ENCODE data around the gene PDE9A.
"Not testable (repeated sequence)": the region's sequence is repeated elsewhere in the genome, so short reads cannot be mapped to it uniquely, and the experiment has no call there.

PDE9A gene

DNA sequence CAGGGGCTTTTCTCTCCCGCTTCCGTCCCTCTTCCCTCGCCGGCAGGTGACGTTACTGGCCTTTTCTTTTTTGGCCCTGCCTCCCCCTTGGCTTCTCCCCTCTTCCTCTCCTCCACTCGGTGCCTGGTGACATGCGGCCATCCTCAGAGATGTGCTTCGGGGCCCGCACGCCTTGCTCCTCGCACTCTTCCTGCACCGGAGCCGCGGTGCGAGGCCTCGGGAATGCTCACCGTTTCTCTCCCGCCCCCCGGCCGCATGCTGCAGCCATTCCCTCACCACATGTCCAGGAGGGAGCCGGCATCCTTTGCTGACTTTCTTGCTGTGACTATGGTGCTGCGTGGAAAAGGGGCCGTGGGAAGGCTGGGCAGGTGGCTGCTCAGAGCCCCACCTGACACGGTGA lies 39.3 kb downstream of the PDE9A start:
- DNase-seq: no peak

DNA sequence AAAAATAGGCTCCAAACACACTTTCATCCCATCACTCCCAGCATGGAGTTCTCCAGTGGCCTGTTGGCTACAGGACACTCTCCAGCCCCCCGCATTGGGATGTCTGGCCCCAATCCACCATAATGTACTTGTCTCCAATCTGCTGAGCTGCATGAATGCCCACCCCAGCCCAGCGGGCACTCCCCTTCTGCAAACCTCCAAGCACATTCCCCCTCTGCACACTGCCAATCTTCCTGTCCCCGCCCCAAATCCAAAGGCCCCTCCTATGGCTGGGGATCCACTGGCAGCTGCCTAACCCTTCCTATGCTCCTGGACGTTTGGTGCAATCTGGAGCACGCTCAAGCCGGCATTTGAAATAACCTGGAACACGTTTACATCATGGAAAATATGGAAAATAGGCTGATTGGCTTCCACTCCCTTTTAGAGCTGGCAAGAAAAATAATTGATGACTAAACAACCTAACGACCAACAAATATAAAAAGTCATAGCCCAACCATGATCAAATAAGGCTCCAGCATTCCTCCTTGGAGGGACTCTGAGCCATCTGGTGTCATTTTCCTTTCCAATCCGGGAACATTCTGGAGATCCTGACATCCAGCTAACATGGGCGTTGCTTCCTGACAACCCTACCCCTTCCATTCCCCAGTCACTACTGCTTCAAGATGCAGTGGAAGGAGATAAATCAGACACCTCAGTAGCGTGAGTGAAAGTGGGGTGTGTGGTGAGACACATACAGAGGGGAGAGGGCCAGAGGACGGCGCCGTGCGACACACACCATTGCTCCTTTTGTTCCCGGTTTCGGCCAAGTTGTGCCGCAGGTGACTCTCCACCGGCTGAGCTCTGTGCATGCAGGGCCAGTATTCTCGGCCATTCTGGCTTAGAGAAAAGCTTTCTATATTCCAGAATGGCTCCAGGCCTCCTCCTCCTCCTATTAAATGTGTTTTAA lies 41.6 kb downstream of the PDE9A start:
- DNase-seq: no peak

DNA sequence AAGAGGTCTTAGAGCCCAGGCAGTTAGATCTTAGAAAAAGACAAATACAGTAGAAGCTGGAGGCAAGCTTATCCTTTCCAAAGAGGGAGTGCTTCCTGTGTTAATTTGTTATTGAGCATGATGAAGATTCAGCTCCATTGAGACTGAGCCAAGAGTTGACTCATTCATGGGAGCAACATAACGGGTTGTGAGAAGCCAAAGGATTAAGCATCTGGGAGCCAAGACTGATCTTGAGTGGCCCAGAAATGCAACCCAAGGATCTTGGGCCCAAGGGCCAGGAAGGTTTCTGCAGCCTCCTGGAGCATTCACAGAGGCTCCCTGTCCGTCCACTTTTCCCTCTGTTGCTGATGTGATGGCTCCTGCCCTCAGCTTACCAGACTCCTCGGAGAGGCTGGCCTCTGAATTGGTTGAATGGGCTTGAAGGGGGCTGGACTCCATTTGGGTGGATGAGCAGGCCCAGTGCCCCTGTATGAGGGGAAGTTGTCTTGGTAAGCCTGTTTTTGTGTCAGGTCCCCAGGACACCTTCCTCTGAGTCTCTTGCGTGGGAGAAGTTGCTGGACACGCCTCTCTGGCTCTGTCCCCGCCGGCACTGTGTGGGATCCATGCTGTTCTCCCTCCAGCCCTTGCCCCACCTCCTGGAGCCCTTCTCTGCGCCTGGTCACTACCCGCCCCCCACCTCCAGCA lies 42.4 kb downstream of the PDE9A start:
- DNase-seq: no peak

DNA sequence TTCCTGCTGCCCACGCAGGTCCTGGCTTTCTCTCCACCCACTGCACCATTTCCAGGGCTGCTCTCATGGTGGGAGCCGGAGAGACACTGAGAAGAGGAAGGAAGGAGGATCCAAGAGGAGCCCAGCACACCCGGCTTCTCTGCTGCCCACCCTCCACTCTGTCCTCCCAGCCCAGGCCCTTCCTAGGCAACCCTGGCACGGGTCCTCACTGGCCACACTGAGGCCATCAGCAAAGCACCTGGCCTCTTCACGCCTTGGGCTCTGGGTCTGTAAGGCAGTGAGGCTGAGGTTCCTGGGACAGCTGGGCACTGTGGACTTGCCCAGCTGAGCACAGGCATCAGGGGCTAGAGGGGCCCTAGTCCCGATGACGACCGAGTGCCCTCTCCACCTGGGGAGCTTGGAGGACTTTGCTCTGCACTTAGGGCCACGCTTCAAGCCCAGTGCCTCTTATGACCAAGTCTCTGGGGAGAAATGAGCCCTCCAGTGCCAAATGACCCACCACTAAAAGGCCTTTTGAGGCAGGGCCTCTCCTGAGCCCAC lies 43.1 kb downstream of the PDE9A start:
- DNase-seq: no peak

DNA sequence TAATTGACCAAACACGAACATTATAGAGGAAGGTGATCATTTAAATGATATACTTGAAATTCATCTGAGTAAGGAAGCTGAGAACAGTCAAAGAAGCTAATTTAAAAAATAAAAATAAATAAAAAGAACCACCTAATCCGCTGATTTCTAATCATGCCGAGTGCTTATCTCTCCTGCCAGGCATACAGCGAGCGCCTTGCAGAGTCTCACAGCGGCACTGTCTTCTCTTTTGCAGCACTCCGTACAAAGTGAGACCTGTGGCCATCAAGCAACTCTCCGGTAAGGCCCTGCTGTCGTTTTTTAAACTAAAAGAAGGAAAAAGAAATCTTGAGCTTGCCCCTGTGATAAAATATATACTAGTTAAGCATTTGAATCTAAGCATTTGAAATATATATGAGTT lies 45.3 kb downstream of the PDE9A start:
- DNase-seq: no peak

DNA sequence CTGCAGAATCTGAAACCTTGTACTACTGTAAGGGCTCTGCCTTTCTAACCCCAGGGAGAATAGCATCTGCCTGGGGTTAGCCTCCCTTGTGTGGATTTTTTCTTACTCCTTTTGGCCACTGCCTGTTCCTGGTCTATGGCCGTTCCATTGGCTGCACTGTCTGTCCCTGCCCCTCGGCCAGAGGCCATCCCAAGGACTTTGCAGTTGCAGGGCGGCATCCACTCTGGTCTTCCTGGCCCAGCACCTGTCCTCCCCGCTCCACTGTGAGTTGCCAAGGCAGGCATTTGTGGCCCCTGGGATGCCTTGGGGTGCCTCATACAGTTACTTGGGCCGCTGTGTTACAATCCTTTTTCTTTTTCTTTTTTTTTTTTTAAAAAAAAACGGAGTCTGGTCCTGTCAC lies 45.8 kb downstream of the PDE9A start:
- DNase-seq: no peak

- DNase-seq: no peak
Measured at GRCh38 chr21:42701706-42702456, 48.5 kb downstream of the PDE9A start.

DNA sequence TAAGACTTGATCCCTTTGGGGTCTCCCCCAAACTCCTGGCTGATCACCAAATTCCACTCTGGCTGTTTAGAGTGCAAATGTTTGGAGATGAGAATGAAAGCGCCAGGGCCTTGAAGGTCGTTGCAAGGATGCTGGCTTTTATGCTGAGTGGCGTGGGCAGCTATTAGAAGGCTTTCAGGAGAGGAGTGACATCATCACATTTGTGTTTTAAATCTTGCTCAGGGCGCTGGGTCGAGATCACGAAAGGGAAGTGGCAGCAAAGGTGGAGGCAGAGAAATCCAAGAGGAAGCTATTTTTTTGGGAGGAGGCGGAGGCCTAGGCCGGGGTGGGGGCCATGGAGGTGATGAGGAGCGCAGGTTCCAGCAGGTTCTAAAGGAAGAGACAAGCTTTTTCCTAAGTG lies 49.3 kb downstream of the PDE9A start:
- DNase-seq: no peak

DNA sequence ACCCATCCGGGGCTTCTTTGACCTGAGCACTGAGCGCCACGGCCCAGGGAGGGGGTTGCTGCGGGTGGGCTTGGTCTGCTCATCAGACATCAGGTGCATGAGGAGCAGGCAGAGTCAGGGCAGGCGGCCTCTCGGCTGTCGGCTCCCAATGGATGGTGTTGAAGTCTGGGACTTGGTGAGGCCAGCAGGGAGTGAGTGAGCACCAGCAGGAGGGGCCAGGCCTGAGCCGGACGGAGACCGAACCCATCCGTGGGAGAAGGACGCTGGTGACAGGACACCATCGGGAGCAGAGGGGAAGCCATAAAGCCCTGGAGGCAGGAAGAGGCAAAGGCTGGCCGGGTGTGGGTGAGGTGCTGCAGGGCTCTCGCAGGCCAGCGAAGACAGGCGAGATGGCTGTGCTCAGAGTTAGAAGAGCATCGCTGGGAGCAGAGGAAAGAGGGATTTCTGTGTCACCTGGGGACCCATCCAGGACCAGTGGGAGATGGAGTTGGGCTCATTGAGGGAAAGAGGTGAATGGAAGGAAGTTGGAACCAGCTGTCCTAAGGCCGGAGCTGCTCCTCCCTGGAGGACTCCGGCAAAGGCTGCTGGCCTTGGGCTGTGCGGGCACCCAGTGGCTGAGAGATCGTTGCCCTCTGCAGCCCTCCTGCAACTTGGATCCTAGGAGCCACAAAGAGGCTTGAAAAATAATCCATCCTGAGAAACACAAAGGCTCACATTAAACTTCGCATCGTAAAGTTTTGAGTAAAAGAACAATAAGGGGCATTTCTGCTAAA lies 49.9 kb downstream of the PDE9A start:
- DNase-seq: no peak

DNA sequence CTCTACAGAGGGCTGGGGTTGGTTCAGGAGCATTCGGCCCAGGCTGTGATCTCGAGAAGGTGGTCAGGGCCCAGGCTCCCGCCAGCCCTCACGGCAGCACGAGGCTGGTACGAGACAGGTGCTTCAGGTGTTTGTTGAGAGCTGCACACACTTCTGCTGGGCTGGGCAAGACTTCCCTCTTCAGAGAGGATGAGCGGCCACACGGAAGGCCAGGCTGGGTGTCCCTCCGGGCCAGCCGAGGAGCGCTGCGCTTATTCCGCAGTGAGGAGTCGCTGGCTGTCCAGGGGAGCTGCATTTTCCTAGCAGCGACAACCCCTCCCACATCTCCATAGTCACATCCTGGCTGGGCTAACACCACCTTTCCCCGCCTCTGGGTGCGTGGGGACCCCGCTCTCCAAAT lies 50.5 kb downstream of the PDE9A start:
- no peak for DNase-seq

DNA sequence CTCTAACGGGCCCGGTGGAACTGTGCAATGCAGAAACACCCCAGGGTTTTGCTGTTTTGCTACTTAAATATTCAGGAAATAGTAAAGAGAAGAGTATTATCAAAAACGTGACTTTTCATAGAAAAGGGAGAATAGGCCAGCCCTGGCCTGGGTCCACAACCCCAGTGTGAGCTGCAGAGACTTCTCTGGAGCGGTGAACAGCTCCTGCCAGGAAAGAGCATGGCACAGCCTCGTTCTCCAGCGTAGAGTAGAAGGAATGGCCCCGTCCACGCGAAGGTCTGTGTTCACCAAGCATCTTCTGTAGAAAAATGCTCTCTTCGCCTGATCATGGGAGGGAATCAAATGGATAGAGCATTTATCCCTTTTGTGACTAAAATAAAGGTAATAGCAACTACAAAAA lies 51.4 kb downstream of the PDE9A start:
- no peak for DNase-seq

DNA sequence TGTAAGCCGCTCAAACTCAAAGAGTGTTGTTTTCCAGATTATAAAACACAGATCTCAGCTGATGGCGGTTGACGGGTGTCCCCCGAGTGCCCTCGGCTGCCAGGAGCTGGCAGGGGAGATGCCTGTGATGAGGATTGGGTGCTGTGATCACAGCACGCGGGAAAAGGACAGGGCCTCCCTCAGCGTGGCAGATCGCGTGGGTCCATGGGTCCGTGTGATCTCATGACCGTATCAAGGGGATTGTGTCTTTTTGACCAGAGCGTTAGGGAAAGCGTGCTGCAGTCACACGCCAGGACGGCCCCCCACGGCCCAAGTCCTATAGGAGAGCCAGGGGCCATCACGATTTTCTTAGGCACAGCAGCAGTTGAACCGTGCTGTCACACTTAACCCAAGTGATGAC lies 51.9 kb downstream of the PDE9A start:
- no peak for DNase-seq

DNA sequence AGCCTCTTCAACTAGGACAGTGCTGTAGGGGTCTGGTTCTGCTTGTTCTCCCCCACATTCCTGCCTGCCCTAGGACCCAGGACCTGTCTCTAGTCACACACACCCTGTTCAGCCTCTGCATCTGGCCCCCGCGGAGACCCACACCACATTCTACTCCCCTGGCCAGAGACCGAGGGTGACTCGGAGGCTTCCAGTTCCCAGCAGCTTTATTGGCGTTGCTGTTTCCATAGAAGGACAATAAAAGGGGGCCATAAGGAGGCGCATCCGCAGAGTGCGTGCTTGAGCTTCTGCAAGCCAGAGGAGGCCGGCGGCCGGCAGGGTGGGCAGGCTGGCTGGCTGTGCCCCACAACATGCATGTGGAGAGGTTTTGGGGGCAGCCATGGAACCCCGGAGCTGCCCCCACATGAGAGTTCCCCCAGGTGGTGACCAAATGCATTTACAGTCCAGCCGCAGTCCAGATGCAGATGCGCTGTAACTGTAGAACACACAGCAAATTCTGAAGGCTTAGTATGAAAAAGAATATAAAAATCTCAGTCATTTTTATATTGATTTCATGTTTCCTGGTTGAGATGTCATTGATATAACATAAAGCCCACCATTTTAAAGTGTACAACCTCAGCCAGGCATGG lies 52.4 kb downstream of the PDE9A start:
- DNase-seq: no peak

- no peak for DNase-seq
Measured at GRCh38 chr21:42706765-42707164, 53.3 kb downstream of the PDE9A start.

DNA sequence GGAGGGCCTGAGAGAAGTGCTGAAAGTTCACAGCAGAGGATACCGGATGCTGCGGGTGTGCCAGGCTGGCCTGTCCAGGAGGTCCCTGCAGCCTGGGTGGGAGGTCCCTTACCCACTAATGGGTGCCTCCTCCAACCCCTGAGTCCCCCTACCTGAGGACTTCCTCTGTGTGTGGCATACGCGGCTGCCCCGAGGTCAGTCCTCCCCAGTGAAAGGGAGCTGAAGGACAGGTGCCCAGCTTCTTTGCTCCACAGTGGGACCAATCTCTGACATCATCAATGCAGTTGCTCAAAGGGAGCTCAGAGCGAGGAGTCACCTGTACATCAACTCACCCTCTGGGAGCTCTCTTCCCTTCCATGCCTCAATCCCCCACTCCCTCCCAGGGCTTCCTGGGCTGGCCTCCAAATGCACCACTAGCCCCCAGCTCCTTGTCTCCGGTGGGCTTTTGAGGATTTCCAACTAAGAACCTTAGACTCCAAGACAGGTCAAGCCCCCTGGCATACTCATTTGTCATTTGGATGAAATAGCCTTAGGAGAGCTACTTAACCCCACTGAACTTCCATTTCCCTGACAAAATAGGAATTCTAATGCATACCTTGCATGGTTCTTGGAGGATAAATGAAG lies 53.9 kb downstream of the PDE9A start:
- no peak for DNase-seq

GRCh38 chr21:42708107-42708506 lies 54.7 kb downstream of the PDE9A start:
- DNase-seq: no peak

- DNase-seq: not testable (repeated sequence)
Measured at GRCh38 chr21:42708916-42709315, 55.5 kb downstream of the PDE9A start.

- no peak for DNase-seq
Measured at GRCh38 chr21:42711667-42712066, 58.2 kb downstream of the PDE9A start.

DNA sequence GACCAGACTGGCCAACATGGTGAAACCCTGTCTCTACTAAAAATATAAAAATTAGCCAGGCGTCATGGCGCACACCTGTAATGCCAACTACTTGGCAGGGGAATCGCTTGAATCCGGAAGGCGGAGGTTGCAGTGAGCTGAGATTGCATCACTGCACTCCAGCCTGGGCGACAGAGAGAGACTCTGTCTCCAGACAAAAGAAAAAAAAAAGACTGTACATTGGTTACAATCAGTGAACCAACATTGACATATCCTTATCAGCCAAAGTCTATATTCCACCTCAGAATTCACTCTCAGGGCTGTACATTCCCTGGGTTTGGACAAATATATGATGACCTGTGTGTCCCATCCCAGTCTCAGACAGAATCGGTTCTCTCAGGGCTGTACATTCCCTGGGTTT lies 62.0 kb downstream of the PDE9A start:
- not testable (repeated sequence) for DNase-seq

DNA sequence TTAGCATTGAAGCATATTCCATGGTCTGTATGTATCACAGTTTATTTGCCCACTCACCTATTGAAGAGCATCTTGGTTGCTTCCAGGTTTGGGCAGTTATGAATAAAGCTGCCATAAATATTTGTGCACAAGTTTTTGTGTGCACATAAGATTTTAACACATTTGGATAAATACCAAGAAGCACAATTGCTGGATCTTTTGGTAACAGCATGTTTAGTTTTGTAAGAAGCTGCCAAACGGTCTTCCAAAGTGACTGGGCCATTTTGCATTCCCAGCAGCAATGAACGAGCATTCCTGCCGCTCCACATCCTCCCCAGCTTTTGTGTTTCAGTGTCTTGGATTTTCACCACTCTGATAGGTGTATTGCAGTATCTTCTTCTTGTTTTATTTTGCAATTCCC lies 62.7 kb downstream of the PDE9A start:
- no peak for DNase-seq

- not testable (repeated sequence) for DNase-seq
Measured at GRCh38 chr21:42720484-42720883, 67.1 kb downstream of the PDE9A start.
